Cardiac muscle cell (in vitro differentiated cells and primary cell): Measurements from ENCODE around the gene BCL3. TPM values are rescaled to one million over a fixed set of nuclear protein-coding genes. Genes with fewer than 3 reads are reported as not detected.

Source experiments
- DNase-seq, 2 donors: peaks; one replicate each; pipeline versions ENCODE4 v3.0.0 to v3.0.0-alpha.2; 2010 to 2017; ENCODE audit warnings: low read depth in 1 of 2, low spot score in 1 of 2
- H3K27ac ChIP-seq: fragments of 200-600 bp; sonication (generic); 2 replicates; pipeline ENCODE4 v1.5.1; 2016
- H3K27me3 ChIP-seq: fragments of 200-600 bp; sonication (generic); 2 replicates; pipeline ENCODE4 v1.6.0; 2016; ENCODE audit warnings: control low read depth
- H3K36me3 ChIP-seq: fragments of 200-600 bp; sonication (generic); 2 replicates; pipeline ENCODE4 v1.5.1; 2016; ENCODE audit warnings: control low read depth
- H3K4me1 ChIP-seq: fragments of 200-600 bp; sonication (generic); 2 replicates; pipeline ENCODE4 v1.8.1; 2017; ENCODE audit warnings: low read depth, mild to moderate bottlenecking, mixed run types
- H3K4me3 ChIP-seq: fragments of 200-600 bp; sonication (generic); 2 replicates; pipeline ENCODE4 v1.5.1; 2016; ENCODE audit warnings: mild to moderate bottlenecking
- H3K9me3 ChIP-seq: fragments of 200-600 bp; sonication (generic); 2 replicates; pipeline ENCODE4 v1.5.1; 2017; ENCODE audit warnings: low read depth, mild to moderate bottlenecking, control low read depth
- polyA plus RNA-seq: library from polyadenylated mRNA; unstranded; fragments of >200 nt; fragmentation: Nextera tagmentation; extraction: Ambion mirVana; gene quantifications from 2 replicates; pipeline ENCODE4 v1.2.1, GENCODE V29; 2016
- total RNA-seq: library from RNA; depleted of rRNA; stranded (reverse); fragments of >200 nt; gene quantifications from 2 replicates; pipeline ENCODE4 v1.2.3, GENCODE V29; 2016
- TF ChIP-seq, protein P1 (sequence below): IDR thresholded peaks from 2 replicates; pipeline ENCODE4 v1.5.1; 2012; ENCODE audit warnings: low read depth, mild to moderate bottlenecking, low read length

Gene BCL3
- total and polyA plus RNA-seq, 2 experiments from 2014 or later = 12.4 to 15.3 TPM

DNA sequence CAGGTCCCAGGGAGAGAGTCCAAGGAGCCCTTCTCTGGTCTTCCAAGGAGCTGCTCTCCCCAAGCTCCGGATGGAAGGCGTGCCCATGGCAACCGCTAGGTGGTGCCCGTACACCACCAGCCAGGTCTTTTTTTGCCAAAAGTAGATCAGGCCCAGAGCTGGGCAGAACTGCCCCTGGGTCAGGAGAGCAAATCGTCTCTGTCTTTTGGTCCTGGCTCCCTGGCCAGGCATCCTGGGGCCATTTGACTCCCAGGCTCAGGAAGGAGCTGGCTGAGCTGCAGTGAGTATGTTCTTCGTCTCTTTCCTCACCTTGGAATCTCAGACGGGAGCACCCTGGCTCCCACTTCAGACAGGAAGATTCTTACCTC is 24.6 kb upstream of the BCL3 start:
- DNase-seq = peak; percentile 83 to 88
- Histone ChIP-seq H3K27me3 (no peaks in the 10 kb centered on the region), H3K4me1 (peaks cover 4% of the 10 kb centered on the region), H3K4me3 (no peak overlapping the region), H3K36me3 (no peaks in the 10 kb centered on the region), H3K27ac (no peak overlapping the region), H3K9me3 (no peaks in the 10 kb centered on the region)
- TF ChIP-seq, protein P1, sequence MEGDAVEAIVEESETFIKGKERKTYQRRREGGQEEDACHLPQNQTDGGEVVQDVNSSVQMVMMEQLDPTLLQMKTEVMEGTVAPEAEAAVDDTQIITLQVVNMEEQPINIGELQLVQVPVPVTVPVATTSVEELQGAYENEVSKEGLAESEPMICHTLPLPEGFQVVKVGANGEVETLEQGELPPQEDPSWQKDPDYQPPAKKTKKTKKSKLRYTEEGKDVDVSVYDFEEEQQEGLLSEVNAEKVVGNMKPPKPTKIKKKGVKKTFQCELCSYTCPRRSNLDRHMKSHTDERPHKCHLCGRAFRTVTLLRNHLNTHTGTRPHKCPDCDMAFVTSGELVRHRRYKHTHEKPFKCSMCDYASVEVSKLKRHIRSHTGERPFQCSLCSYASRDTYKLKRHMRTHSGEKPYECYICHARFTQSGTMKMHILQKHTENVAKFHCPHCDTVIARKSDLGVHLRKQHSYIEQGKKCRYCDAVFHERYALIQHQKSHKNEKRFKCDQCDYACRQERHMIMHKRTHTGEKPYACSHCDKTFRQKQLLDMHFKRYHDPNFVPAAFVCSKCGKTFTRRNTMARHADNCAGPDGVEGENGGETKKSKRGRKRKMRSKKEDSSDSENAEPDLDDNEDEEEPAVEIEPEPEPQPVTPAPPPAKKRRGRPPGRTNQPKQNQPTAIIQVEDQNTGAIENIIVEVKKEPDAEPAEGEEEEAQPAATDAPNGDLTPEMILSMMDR = peak; percentile 94

DNA sequence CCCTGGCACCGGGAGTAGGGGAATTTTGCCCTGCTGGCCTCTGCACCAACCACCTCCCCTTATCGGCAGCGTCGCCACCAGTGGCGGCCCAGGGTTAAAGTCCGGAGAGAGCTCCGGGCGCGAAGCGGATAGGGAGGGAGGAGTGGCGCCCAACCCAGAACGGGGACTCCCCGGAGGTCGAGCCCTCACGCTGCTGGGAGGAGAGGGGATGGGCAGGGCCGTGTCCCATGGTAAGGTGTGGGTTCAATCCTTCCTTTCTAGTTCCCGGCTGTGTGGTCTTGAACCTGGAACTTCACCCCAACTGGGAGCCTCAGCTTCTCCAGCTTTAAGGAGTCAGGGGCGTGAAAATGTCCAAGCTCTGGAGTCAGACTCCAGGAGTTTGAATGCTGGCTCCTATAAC is 23.3 kb upstream of the BCL3 start:
- no peak for DNase-seq
- Histone ChIP-seq H3K4me1 (no peaks in the 10 kb centered on the region), H3K36me3 (no peaks in the 10 kb centered on the region), H3K4me3 (no peak overlapping the region), H3K27me3 (no peaks in the 10 kb centered on the region), H3K9me3 (no peaks in the 10 kb centered on the region), H3K27ac (no peak overlapping the region)
- TF ChIP-seq, protein P1 = no peak

DNA sequence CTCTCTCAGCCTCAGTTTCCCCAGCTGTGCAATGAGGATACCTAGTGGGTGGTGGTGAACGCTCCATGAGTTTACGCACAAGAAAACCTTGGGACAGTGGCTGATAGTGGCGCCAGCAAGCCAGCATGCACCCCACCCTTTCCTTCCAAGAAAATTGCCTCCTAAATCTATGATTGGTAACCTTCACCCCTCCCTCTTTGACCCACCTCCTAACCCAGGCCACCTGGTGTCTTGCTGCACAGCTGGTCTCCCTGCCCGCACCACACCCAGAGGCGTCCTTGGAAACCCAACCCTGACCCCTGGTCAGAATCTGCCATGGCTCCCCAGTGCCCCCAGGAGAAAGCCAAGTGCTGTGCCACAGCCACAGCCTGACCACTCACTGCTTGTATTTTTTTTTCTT is 22.8 kb upstream of the BCL3 start:
- no peak for DNase-seq
- TF ChIP-seq, protein P1 = no peak
- Histone ChIP-seq H3K36me3 (no peaks in the 10 kb centered on the region), H3K4me1 (no peaks in the 10 kb centered on the region), H3K9me3 (no peaks in the 10 kb centered on the region), H3K4me3 (no peak overlapping the region), H3K27ac (no peak overlapping the region), H3K27me3 (no peaks in the 10 kb centered on the region)

DNA sequence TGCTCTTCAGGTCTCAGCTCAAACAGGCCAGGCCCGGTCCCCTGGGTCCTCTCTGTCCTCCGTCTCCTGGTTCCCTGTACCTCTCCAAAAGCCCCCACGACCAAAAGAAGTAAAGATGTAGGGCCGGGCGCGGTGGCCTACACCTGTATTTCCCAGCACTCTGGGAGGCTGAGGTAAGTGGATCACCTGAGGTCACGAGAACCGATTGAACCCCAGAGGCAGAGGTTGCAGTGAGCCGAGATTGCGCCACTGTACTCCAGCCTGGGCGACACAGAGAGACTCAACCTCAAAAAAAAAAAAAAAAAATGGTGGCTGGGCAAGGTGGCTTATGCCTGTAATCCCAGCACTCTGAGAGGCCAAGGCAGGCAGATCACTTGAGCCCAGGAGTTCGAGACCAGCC is 22.0 kb upstream of the BCL3 start:
- no peak overlapping the region for H3K27ac ChIP-seq
- no peaks in the 10 kb centered on the region for H3K4me1 ChIP-seq
- no peaks in the 10 kb centered on the region for H3K36me3 ChIP-seq
- H3K4me3 ChIP-seq = no peak overlapping the region
- DNase-seq = no peak
- H3K27me3 ChIP-seq = no peaks in the 10 kb centered on the region
- no peaks in the 10 kb centered on the region for H3K9me3 ChIP-seq
- TF ChIP-seq, protein P1 = no peak

DNA sequence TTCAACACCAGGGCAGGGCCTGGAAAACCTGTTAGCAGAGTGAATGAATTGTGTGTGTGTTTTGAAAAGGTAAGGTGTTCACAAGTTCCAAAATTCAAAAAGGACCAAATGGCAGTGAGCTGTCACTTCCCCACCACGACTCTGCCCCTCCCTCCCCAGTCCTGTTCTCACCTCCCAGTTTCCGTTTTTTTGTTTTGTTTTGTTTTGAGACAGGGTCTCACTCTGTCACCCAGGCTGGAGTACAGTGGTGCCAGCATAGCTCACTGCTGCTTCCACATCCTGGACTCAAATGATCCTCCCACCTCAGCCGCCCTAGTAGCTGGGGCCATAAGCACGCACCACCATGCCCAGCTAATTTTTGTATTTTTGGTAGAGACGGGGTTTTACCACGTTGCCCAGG is 20.3 kb upstream of the BCL3 start:
- Histone ChIP-seq H3K27ac (no peak overlapping the region), H3K9me3 (no peaks in the 10 kb centered on the region), H3K27me3 (no peaks in the 10 kb centered on the region), H3K4me3 (no peak overlapping the region), H3K4me1 (no peaks in the 10 kb centered on the region), H3K36me3 (no peaks in the 10 kb centered on the region)
- no peak for DNase-seq
- TF ChIP-seq, protein P1 = no peak

DNA sequence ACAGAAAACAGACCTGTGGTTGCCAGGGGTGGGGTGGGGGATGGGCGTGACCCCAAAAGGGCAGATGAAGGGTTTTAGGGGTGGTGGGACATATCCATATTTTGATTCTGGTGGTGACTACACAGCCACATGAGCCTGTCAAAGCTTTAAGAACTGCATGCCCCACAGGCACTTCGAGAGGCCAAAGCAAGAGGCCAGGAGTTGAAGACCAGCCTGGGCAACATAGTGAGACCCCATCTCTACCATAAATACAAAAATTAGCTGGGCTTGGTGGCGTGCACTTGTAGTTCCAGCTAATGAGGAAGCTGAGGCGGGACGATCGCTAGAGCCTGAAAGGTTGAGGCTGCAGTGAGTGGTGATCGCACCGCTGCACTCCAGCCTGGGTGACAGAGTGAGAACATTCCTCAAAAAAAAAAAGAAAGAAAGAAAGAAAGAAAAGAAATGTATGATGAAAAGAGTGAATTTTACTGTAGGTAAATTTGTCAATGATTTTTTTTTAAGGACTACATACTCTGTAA is 18.9 kb upstream of the BCL3 start:
- Histone ChIP-seq H3K36me3 (no peaks in the 10 kb centered on the region), H3K4me1 (no peaks in the 10 kb centered on the region), H3K27ac (no peak overlapping the region), H3K4me3 (no peak overlapping the region), H3K27me3 (no peaks in the 10 kb centered on the region), H3K9me3 (no peaks in the 10 kb centered on the region)
- DNase-seq = no peak
- TF ChIP-seq, protein P1 = no peak
